ENCODE data around the gene RBMS2. TPM values are rescaled to one million over a fixed set of nuclear protein-coding genes. Genes with fewer than 3 reads are reported as not detected.
"Not testable (repeated sequence)": the region's sequence is repeated elsewhere in the genome, so short reads cannot be mapped to it uniquely, and the experiment has no call there.

Gene RBMS2
- total RNA-seq, 4 donors from 2014 or later: 14.5 to 88.0 (median 29.1) TPM

- DNase-seq (ENCODE audit: low spot score in 2 of 2): no peak
- H3K4me1 ChIP-seq: peaks cover 20% of the 10 kb centered on the region
- no peaks in the 10 kb centered on the region for H3K36me3 ChIP-seq
- peaks cover 21% of the 10 kb centered on the region for H3K27me3 ChIP-seq
- no peak overlapping the region for H3K27ac ChIP-seq
- TF ChIP-seq POLR2A (IDR thresholded peaks at IDR 0.05) (no peak), EP300 (IDR thresholded peaks at IDR 0.05) (no peak), POLR2AphosphoS5 (IDR thresholded peaks at IDR 0.05) (no peak)
- TF ChIP-seq, protein P1, sequence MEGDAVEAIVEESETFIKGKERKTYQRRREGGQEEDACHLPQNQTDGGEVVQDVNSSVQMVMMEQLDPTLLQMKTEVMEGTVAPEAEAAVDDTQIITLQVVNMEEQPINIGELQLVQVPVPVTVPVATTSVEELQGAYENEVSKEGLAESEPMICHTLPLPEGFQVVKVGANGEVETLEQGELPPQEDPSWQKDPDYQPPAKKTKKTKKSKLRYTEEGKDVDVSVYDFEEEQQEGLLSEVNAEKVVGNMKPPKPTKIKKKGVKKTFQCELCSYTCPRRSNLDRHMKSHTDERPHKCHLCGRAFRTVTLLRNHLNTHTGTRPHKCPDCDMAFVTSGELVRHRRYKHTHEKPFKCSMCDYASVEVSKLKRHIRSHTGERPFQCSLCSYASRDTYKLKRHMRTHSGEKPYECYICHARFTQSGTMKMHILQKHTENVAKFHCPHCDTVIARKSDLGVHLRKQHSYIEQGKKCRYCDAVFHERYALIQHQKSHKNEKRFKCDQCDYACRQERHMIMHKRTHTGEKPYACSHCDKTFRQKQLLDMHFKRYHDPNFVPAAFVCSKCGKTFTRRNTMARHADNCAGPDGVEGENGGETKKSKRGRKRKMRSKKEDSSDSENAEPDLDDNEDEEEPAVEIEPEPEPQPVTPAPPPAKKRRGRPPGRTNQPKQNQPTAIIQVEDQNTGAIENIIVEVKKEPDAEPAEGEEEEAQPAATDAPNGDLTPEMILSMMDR (IDR thresholded peaks at IDR 0.05): no peak
- no peaks in the 10 kb centered on the region for H3K9me3 ChIP-seq
- no peak overlapping the region for H3K4me3 ChIP-seq
Measured at GRCh38 chr12:56490360-56490759, 31.3 kb upstream of the RBMS2 start.

DNA sequence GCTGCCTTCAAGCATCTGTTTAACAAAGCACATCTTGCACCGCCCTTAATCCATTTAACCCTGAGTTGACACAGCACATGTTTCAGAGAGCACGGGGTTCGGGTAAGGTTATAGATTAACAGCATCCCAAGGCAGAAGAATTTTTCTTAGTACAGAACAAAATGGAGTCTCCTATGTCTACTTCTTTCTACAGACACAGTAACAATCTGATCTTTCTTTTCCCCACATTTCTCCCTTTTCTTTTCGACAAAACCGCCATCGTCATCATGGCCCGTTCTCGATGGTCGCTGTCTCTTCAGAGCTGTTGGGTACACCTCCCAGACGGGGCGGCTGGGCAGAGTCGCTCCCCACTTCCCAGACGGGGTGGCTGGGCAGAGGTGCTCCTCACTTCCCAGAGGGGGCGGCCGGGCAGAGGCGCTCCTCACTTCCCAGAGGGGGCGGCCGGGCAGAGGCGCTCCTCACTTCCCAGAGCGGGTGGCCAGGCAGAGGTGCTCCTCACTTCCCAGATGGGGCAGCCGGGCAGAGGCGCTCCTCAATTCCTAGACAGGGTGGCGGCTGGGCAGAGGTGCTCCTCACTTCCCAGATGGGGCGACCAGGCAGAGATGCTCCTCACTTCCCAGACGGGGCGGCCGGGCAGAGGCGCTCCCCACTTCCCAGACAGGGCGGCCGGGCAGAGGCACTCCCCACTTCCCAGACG, 28.1 kb upstream of the RBMS2 start:
- 82% methylated on average over 14 of the region's 31 CpGs for WGBS
- H3K27ac ChIP-seq; DNase-seq (ENCODE audit: low spot score in 2 of 2); H3K9me3 ChIP-seq; H3K36me3 ChIP-seq; H3K4me3 ChIP-seq; H3K4me1 ChIP-seq: not testable (repeated sequence)
- peaks cover 21% of the 10 kb centered on the region for H3K27me3 ChIP-seq

- not testable (repeated sequence) for H3K27ac ChIP-seq, H3K36me3 ChIP-seq
- no CpG with 5 or more reads among the region's 15 CpGs for WGBS
Measured at GRCh38 chr12:56494106-56494415, 27.6 kb upstream of the RBMS2 start.

DNA sequence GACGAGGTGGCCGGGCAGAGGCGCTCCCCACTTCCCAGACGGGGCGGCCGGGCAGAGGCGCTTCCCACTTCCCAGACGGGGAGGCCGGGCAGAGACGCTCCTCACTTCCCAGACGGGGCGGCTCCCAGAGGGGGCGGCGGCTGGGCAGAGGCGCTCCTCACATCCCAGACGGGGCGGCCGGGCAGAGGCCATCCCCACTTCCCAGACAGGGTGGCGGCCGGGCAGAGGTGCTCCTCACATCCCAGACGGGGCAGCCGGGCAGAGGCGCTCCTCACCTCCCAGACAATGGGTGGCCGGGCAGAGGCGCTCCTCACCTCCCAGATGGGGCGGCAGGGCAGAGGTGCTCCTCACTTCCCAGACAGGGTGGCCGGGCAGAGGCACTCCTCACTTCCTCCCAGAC, 27.1 kb upstream of the RBMS2 start:
- WGBS: 95% methylated on average over 17 of the region's 27 CpGs
- peaks cover 21% of the 10 kb centered on the region for H3K27me3 ChIP-seq
- not testable (repeated sequence) for H3K36me3 ChIP-seq; DNase-seq (ENCODE audit: low spot score in 2 of 2); H3K27ac ChIP-seq; H3K4me3 ChIP-seq; H3K9me3 ChIP-seq; H3K4me1 ChIP-seq

More at GRCh38 chr12:56494106-56494415, 27.6 kb upstream of the RBMS2 start:
- H3K4me1 ChIP-seq; DNase-seq (ENCODE audit: low spot score in 2 of 2); H3K4me3 ChIP-seq; H3K9me3 ChIP-seq: not testable (repeated sequence)
- peaks cover 21% of the 10 kb centered on the region for H3K27me3 ChIP-seq

GRCh38 chr12:56496704-56497103, 24.9 kb upstream of the RBMS2 start:
- H3K36me3 ChIP-seq, H3K4me1 ChIP-seq, H3K27ac ChIP-seq, H3K9me3 ChIP-seq, H3K4me3 ChIP-seq: not testable (repeated sequence)
- DNase-seq (ENCODE audit: low spot score in 2 of 2): peak in 1 of 2 donors; percentile 77
- H3K27me3 ChIP-seq: peaks cover 11% of the 10 kb centered on the region
- 16% methylated on average over 8 of the region's 17 CpGs for WGBS
- TF ChIP-seq, protein P1 (IDR thresholded peaks at IDR 0.05): peak in 1 of 2 donors; percentile 46

GRCh38 chr12:56498126-56498902, 23.3 kb upstream of the RBMS2 start:
- not testable (repeated sequence) for H3K4me3 ChIP-seq; H3K4me1 ChIP-seq; DNase-seq (ENCODE audit: low spot score in 2 of 2); H3K36me3 ChIP-seq; H3K9me3 ChIP-seq; H3K27ac ChIP-seq; H3K27me3 ChIP-seq
- WGBS: 86% methylated on average over 14 of the region's 14 CpGs

DNA sequence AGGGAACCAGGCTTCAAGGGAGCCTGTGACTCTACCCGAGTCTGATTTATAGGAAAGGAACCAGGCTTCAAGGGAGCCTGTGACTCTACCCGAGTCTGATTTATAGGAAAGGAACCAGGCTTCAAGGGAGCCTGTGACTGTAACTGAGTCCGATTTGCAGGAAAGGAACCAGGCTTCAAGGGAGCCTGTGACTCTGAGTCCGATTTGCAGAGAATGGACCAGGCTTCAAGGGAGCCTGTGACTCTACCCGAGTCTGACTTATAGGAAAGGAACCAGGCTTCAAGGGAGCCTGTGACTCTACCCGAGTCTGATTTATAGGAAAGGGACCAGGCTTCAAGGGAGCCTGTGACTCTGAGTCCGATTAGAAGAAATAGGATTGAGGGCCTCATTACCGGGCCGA, 22.2 kb upstream of the RBMS2 start:
- DNase-seq (ENCODE audit: low spot score in 2 of 2); H3K27ac ChIP-seq; H3K36me3 ChIP-seq; H3K27me3 ChIP-seq; H3K4me3 ChIP-seq; H3K4me1 ChIP-seq; H3K9me3 ChIP-seq: not testable (repeated sequence)
- 84% methylated on average over 9 of the region's 9 CpGs for WGBS

DNA sequence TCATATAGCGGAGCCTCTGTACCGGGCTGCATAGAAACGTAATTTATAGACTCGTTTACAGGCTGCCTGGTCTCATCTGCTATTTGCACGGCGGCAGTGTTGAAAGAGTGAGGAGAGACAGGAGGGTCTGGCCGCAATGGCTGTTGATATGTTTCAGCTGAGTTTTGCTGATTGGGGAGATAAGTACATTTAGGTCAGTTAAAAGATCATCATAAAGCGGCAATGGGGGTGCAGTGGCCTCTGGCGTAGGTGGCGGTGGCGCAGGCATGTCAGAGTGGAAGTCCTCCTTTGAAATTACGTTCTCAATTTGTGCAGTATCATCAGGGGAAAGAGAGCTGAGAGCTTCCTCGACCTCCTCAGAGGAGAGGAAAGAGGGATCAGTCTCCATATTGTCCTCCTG, 21.7 kb upstream of the RBMS2 start:
- not testable (repeated sequence) for H3K9me3 ChIP-seq; H3K4me3 ChIP-seq; H3K27ac ChIP-seq; DNase-seq (ENCODE audit: low spot score in 2 of 2); H3K36me3 ChIP-seq; H3K27me3 ChIP-seq; H3K4me1 ChIP-seq
- WGBS: 88% methylated on average over 13 of the region's 13 CpGs
